GM23338 (cell line): ENCODE results near the gene ZPLD1.

Experiments used
- CREB1 ChIP-seq: fragments of 250-450 bp; sonication (Bioruptor Pico); IDR thresholded peaks from 2 replicates; pipeline ENCODE4 v1.5.0; 2020; ENCODE audit warnings: low read depth, mild to moderate bottlenecking, moderate library complexity
- CTCF ChIP-seq, 2 experiments: fragments of 200-600 bp in 1 of 2; sonication (generic) in 1 of 2; conservative IDR thresholded peaks; 2 replicates each; pipeline versions ENCODE4 v1.5.1 to v1.6.1; 2016 to 2017; ENCODE audit warnings: antibody characterized with exemption in 2 of 2, low read depth in 2 of 2, mild to moderate bottlenecking in 2 of 2, moderate library complexity in 1 of 2
- EZH2phosphoT487 ChIP-seq: fragments of 200-600 bp; sonication (generic); IDR thresholded peaks from one replicate; pipeline ENCODE4 v1.8.1; 2018; ENCODE audit warnings: antibody characterized with exemption; ENCODE audit not compliant: unreplicated experiment
- POLR2AphosphoS5 ChIP-seq: IDR thresholded peaks from 2 replicates; pipeline ENCODE4 v1.6.1; 2016; ENCODE audit warnings: antibody characterized with exemption, low read depth

GRCh38 chr3:102492300-102492699 lies 57.5 kb downstream of the ZPLD1 start:
- TF ChIP-seq EZH2phosphoT487: no peak
- no peak for TF ChIP-seq CTCF (conservative IDR thresholded peaks at IDR 0.05; ENCODE audit: low read depth in 2 of 2)
- no peak for TF ChIP-seq POLR2AphosphoS5
- TF ChIP-seq CREB1 (CRISPR knock-in tag): no peak
